HepG2 (cell line): ENCODE results near the gene TPGS1.

ENCODE experiments used
- BRCA1 ChIP-seq: sonication (generic); formaldehyde crosslinking; IDR thresholded peaks from 2 replicates; pipeline ENCODE4 v1.4.0; 2020; ENCODE audit warnings: missing genetic modification reagents
- GATA4 ChIP-seq: sonication (generic); IDR thresholded peaks from 2 replicates; pipeline ENCODE4 v1.6.1; 2016; ENCODE audit warnings: antibody characterized with exemption, low read depth, borderline replicate concordance
- HNRNPL ChIP-seq: fragments of 200-400 bp; formaldehyde crosslinking; IDR thresholded peaks from 2 replicates; pipeline ENCODE4 v1.6.1; 2017; ENCODE audit warnings: mild to moderate bottlenecking, low read depth, low read length
- POLR2A ChIP-seq, 2 experiments: IDR thresholded peaks; 2 replicates each; pipeline ENCODE4 v1.6.1; 2011; ENCODE audit warnings: low read depth in 2 of 2, low read length in 2 of 2, mild to moderate bottlenecking in 1 of 2, moderate library complexity in 1 of 2; ENCODE audit not compliant: insufficient read depth in 1 of 2
- RNF2 ChIP-seq: fragments of 450-650 bp; conservative IDR thresholded peaks from 2 replicates; pipeline ENCODE4 v1.6.1; 2016; ENCODE audit warnings: low read depth
- TF ChIP-seq, protein P1 (sequence below): sonication (generic); formaldehyde crosslinking; IDR thresholded peaks from 2 replicates; pipeline ENCODE4 v1.5.0; 2020; ENCODE audit warnings: mild to moderate bottlenecking, missing genetic modification reagents, moderate library complexity
- TF ChIP-seq, protein P2 (sequence below): sonication (generic); formaldehyde crosslinking; IDR thresholded peaks from 2 replicates; pipeline ENCODE4 v1.5.0; 2020; ENCODE audit warnings: missing genetic modification reagents

DNA sequence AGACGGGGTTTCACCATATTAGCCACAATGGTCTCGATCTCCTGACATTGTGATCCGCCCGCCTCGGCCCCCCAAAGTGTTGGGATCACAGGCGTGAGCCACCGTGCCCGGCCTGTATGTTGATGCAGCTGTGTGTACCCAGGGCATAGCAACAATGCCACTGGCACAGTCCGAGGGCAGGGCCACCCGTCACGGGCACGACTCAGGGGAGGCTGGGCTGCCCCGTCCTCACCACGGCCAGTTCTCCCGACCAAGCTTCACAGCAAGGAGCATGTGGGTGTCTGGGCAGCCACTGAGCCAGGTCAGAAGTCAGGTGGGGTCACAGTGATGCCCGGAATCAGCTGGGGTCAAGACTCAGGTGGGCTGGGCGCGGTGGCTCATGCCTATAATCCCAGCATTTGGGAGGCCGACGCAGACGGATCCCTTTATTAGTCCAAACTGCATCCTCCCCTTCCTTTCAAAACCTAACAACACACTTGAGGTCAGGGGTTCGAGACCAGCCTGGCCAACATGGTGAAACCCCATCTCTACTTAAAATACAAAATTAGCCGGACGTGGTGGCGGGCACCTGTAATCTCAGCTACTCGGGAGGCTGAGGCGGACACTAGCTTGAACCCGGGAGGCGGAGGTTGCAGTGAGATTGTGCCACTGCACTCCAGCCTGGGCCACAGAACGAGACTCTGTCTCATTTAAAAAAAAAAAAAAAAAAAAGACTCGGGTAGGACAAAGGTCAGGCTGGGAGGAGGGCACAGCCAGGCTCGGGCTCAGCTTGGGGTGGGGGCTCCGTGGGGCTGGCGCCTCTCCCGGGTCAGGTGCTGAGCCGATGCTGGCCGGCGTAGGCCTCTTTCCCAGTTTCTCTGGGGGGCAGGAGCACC lies 23.1 kb downstream of the TPGS1 start:
- no peak for TF ChIP-seq RNF2
- TF ChIP-seq, protein P1, sequence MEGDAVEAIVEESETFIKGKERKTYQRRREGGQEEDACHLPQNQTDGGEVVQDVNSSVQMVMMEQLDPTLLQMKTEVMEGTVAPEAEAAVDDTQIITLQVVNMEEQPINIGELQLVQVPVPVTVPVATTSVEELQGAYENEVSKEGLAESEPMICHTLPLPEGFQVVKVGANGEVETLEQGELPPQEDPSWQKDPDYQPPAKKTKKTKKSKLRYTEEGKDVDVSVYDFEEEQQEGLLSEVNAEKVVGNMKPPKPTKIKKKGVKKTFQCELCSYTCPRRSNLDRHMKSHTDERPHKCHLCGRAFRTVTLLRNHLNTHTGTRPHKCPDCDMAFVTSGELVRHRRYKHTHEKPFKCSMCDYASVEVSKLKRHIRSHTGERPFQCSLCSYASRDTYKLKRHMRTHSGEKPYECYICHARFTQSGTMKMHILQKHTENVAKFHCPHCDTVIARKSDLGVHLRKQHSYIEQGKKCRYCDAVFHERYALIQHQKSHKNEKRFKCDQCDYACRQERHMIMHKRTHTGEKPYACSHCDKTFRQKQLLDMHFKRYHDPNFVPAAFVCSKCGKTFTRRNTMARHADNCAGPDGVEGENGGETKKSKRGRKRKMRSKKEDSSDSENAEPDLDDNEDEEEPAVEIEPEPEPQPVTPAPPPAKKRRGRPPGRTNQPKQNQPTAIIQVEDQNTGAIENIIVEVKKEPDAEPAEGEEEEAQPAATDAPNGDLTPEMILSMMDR: no peak
- TF ChIP-seq HNRNPL: 0 out of 2 replicates have a peak, but pooled peaks have one; percentile 70
- no peak for TF ChIP-seq GATA4
- TF ChIP-seq, protein P2, sequence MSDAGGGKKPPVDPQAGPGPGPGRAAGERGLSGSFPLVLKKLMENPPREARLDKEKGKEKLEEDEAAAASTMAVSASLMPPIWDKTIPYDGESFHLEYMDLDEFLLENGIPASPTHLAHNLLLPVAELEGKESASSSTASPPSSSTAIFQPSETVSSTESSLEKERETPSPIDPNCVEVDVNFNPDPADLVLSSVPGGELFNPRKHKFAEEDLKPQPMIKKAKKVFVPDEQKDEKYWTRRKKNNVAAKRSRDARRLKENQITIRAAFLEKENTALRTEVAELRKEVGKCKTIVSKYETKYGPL (CRISPR knock-in tag): no peak
- TF ChIP-seq BRCA1 (CRISPR knock-in tag): no peak
- peak; percentile 75 to 78; a peak in 2 of 4 replicates for TF ChIP-seq POLR2A (IDR thresholded peaks at IDR 0.05; ENCODE audit: insufficient read depth in 1 of 2, low read depth in 2 of 2, low read length in 2 of 2)
